ENCODE measurements around the gene SETD3.

Gene SETD3

DNA sequence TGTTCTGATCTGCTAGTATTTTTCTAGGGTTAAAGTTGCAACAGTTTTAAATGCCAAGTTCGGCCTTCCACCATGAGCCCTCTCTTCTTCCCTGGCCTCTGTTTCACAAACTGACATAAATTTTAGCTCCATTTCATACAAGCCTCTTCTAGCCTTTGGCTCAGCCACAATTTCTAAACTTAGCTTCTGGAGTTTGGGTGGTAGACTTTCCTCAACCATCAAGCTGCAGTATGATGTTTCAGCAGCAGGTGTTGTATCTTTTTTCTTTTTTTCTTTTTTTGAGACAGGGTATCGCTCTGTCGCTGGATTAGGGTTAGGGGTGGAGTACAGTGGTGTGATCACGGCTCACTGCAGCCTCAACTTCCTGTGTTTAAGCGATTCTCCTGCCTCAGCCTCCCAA lies 29.4 kb downstream of the SETD3 start:
- no peak for DNase-seq

DNA sequence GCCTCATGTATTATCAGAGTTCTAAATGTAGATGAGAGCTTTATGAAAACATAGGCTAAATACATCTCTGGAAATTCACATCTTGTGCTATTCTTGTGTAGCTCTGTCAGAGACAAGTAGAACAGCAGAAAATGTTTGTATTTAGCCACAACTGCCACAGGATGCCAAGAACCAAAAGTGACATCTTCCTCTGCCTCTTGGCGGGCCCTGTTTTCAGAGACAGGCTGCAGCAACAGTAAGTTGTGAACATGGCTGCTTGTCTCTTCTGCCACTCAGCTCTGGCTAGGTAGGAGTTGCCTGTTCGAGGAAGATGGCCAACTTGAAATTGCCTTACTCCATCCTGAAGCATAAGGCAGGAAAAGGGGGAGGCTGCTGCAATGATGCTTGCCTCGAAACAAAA lies 30.4 kb downstream of the SETD3 start:
- no peak for DNase-seq

DNA sequence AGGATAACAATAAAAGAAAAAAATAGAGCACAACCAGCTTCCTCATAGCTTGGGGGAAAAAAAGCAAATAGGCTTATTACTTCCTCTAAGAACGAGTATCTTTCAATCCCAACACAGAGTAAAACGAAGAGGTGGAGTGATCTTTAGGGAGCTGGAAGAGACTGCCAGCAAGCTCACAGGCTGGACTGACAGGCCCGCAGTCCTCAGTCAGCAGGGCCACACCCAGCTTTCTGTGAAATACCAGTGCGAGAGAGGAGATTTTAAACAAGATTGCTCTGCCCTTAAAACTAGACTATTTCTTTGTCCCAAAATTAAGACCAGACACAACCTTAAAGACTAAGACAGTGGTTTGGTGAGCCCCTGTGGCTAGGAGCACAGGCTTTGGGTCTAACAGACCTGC lies 32.9 kb downstream of the SETD3 start:
- DNase-seq, result no peak

DNA sequence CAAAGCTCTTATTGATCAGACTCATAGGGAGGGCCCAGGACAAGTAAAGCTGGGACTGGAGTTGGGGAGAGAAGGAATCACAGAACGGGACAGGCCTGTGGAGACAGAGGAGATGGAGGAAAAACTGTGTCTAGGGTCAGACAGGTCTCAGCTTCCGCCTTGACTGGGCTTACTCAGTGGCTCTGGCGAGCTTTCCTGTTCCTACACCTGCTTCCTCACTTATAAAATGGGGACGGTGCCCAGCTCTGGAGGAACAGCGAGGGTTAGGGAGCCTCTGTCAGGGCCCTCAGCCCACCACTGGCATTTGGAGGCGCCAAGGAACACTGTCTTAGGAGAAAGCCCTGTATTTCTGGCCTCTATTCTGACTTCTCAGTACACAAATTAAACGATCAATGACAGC lies 34.7 kb downstream of the SETD3 start:
- no peak for DNase-seq

DNA sequence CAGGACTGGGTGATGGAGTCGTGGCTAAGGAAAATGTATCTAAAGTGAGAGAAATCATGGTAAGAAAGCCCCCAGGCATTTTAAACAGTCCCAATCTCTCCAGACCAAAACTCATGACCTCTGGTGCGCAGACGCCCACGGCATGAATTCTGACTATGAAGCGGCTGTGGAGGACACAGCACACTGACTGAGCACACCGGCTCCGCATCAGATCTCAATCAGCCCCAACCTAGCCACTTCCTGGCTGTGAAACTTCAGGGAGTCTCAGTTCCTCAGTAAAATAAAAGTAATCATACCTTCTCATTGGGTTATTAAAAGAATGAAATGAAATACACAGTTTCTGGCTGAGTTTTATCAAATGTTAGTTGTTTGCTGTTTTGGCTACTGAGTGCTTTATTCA lies 38.7 kb downstream of the SETD3 start:
- DNase-seq, result no peak

DNA sequence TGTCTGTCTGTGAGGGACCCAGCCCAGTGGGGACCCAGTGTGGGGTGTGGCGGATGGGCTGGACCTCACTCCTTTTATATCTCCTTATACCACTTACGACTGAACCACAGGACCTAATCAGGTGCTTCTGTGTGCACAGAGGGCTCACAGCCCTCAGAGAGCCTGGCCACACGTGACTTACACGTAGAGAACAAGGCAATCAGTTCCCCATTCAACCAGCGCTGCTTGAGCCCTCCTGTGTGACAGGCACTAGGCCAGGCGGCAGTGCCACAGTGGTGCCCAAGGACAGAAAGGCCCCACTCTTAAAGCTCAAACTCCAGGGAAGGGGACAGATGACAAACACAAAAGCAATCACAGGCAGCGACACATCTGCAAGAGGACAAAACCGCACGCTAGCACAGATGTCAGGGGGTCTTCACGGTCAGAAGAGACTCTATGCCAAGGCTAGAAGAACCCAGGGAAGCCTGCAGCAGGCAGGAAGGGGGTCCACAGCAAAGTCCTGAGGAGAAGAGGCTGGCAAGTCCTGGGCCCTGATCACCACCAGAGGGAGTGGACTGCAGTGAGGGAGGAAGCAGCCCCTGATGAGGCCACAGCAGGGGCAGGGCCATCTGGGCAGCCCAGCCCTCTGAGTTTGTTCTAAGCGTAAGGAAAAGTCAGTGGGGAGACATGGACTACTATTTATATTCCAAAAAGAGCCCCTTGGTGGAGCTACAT lies 39.3 kb downstream of the SETD3 start:
- no peak for DNase-seq

DNA sequence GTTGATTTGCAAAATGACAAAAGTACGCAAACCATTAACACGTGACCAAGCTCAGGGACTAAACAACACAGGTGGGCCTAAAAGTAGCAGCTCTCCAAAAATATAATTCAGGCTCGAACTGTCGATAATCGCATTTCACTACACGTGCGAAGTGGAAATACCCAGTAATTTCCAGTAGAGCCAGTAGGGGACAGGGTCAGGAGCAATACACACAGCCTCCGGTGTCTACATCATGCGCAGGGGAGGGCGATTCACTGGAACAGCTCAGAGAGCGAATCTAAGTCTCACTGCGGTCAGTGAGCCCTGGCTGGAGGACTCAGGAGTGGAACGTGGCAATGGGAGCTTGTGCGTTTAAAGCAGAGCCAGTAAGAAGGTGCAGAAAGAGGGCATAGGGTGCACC lies 40.4 kb downstream of the SETD3 start:
- DNase-seq, result no peak

DNA sequence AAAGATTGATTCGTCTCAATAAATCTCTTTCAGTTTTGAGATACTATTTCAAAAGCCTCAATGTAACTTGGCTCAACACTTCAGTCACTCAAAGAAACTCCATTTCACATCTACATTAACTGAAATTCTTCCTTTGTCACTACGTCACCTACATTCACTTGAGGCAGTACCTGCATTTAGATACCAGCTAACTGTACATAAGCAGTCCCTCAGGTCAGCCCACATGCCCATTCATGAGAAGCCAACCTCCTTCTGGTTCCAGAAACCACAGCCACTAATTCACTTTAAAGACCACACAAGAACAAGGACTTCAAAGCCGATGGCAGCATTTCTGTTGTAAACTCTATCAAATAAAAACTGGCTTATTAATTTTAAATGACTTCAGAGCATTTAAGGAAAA lies 43.0 kb downstream of the SETD3 start:
- no peak for DNase-seq

DNA sequence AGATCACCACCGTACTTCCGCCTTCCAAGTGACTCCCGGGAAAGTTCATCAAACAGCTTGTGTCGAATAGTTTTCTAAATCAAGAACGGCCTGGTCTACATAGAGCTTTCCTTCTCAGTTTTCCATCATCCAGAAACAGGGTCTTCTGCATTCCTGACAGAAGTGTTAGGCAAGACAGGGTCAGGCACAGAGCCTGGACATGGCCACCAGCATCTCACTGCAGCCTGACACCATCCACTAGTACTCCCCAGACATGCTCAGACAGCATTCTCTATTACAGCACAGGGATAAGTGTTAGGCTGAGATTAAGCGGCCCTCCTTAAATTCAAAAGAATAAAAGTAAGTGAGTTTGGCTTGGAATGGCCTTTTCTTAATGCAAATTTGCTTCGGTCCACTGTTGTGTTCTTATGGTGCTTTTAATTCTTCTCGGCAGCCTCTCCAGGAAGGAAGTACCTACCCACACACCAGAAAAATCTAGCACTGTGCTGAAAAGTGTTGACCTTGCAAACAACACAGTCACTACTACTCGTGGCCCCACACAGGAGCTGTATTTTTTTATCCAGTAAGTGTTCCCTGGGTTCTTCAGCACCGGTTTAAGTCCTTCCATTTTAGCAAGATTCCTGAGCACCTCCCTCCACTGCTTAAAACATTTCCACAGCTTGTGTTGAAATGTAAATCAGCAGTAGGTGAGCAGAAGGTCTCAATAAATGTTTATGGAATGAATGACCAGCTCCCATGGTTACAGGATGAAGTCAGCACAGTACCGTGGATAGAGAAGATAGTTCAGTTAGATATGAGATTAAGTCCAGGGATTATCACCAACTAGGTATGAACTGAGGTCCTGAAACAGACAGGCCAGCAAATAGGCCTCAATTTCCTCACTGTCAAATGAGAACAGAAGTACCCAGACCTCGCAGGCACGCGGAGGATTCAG lies 44.1 kb downstream of the SETD3 start:
- DNase-seq, result no peak

DNA sequence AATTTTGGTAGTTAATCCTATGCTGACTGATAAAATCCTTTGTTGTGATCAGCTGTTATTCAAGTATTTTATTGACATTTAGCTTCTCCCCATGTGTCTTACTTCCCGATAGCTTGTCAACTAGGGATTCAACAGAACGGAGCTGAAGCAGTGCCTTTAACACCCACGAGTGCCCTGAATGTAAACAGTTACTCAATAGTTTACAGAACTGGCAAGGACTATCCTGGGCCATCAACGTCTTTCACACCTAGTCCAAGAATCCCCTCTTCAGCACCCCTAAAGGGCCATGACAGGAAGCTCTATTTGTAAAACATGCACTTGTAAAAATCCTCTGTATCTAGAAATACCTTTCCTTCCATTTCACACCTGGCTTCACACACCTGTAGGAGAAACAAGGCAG lies 45.3 kb downstream of the SETD3 start:
- DNase-seq, result peak; percentile 31

DNA sequence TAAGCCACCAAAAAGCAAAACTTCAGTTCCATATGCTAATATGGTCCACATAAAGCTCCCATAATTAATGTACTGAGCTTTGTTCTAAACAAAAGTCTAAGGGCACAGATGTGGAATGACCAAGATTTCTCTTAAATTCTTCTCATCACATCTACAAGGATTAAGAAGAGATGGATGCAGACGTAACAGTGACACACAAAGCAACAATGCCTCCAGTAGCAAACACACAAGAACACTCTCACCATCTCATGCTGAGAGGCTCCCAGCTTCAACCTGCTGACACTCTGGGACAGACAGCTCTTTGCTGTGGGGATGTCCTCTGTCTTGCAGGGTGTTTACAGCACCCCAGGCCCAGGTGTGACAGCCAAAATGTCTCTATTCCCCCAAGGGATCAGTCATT lies 48.2 kb downstream of the SETD3 start:
- no peak for DNase-seq

DNA sequence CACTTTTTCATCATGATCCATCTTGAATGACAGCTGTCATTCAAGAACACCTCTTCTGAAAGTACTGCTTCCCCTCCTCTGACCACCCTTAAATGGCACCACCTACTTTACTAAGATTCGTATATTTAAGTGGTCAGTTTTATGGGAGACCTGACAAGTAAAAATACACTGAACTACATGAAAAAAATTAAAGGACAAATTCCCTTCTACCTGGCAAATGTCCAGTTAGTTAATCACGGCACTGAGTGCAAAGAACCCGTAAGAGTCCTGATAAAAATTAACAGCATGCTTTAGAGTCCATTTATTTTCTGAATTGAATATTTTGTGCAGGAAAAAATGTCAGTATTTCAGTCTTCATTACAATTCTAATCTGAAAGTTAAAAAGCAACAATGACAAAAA lies 48.7 kb downstream of the SETD3 start:
- DNase-seq, result no peak

DNA sequence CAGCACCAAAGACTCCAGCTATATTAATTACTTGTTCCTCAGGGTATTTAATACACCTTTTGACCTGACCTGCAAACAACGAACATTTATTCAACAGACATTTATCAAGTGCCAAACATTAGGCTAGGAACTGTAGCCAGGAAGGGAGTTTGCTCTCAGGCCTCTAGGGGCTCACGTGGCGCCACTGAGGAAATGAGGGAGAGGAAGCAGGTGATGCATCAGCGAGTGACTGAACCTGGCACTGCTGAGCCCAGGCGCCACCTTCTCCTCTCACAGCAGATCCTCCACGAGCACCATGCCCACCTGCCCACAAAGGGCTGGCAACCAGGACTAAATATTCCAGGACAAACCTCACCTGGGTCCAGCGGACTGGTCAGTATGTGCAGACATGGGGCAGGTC lies 50.2 kb downstream of the SETD3 start:
- no peak for DNase-seq

DNA sequence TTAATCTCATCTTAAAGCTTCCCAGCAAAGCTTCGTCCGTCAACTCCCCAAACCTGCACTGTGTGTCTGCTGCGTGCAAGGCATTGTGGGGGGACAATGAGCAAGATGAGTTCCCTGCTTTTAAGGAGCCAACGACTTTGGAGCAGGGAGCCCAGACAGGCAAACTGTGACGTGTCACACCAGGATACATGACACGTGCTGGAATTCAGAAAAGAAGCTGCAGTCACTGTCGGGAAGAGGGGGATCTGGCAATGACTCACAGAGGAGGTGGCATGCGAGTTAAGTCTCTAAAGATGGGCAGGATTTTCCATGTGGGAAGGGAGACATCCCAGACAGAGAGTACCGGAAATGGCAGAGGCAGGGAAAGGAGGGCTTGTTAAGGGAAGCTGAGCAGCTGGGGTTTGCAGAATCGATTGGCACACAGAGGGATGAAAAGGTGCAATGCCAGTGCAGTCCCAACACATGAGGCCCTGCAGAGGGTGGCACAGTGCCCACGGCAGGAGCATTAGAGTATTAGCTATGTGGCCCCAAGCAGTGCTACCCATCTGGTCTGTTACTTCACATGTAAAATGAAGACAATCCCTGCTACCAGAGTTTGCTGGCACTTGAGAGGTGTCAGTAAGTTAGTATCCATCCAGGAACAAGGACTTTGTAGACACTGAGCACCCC lies 52.9 kb downstream of the SETD3 start:
- DNase-seq, result no peak

DNA sequence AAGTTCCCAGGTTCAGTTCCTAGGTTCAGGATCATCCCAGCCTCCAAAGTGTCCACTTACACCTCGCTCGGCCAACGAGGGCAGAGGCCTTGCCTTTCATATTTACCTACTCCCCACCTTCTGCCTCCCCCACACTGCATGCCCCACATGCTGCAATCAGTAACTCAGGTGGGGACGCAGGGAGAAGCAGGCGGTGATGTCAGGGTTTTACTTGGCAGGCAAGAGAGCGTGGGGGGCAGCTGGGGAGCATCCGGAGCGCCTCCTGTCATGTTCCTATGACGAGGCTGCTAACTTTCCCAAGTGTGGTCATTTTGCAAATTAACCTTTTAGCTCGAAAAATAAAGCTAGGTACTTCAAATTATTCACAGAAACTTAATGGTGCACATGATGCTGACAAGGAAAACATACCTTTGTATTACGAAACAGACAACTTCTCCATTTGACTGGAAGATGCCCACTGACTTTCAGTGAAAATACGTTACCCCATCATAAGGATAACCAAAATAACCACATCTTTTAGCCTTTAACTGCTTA lies 53.8 kb downstream of the SETD3 start:
- DNase-seq, result no peak

DNA sequence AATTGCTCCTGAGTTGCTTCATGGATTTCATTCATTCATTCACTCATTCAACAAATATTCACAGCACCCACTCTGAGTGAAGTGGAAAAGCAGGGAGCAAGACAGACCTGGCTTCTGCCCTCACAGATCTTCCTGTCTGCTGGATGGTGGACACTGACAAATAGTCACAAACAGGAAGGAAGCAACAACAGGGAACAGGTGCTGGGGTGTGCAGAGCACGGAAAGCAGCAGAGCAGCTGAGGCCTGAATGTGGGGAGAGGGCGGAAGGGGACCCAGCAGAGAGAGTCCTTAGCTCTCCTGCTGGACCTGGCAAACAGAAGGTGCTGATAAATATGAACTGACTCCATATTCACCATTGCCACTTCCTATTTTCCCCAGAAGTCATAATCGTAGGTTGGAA lies 54.4 kb downstream of the SETD3 start:
- DNase-seq, result no peak

DNA sequence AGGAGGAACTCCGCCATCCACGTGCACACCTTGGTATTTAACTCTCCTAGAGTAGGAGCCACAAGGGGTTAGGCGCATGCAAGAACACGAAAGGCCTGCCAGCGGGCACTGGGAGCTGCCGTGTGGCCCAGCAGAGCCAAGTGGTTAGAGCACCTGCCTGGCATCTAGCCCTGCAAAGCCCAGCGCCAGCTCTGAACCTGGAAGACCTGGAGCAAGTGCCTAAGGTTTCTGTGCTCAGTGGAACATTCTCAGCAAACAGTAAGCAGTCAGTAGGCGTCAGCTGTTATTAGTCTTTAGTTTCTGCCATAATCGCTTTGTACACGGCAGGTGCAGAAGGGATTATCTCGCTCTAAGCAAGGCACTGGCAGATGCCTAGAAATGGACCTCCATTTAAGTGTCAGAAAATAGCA lies 55.4 kb downstream of the SETD3 start:
- DNase-seq, result peak; percentile 89

DNA sequence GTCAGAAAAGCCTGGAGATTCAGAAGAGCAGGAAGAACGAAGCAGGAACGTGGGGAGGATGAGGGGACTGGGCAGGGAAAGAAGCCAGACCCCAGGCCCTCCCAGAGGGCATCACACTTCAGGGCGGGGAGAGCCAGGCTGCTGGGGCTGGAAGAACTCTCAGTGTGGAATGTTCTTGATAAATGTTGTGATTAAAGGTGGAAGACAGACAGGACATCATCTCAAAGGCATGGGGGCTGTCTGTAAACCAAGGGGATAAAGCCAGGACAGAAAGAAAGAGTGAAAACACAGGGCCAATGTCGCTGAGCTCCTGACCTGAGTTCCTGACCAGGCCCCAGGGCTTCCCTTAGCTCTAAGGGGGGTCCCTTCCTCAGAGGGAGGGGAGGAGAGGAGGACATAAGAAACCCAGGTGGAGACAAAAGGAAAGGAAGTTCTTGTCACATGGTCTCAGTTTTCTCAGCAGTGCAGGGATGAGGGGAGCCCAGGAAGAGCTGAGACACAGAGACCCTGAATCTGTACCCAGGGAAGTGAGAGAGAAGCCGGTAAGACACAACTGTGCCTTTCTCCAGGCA lies 56.3 kb downstream of the SETD3 start:
- DNase-seq, result no peak

DNA sequence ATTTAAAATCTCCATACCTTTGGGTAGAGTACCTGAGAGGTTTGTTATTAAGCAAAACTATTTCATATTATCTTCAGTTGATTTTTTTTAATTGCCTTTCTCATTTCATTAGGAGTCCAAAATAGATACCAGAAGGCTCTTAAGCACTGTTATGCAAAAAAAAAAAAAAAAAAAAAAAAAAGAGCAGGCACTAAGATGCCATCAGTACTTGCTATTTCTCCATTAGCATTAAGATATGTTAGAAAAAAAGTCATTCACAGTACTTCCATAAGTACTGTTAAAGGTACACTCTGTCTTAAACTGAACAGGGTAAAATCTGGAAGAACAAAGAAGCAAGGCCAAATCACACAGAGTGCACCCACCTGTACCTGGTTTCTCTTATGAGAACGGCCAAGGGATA lies 57.2 kb downstream of the SETD3 start:
- no peak for DNase-seq

DNA sequence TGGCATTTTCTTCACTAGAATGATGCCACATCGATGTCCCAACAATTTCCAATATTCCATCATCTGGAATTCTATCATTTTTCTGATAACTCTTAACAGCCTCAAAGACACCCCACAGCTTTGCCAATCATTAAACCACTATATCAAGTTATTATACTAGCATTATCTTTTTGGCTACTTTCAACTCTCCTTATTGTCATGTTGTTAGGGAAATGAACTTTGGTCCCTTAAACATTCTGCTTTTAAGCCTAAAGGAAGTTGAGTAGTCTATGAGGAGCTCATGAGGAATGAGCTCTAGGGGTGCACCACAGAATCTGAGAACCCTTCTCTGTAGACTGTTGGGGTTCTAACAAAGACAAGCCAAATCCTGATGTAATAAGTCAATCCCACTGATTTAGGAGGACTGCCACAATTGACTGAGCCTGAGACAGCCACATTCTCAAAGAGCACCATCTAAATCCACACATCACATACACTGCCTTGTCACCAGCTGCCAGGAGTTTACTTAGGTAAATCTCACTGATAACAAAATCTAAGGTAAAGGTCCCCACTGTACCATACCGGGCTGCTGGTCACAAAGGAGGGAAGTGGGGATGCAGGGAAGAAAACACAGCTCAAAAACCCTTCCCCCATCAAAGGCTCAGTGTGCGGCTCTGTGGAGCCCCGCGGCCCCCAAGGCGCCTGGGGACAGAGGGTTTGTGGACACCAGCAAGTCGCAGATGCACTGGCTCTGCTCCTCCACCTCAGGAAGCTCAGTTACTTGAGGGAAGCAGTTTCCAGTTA lies 58.2 kb downstream of the SETD3 start:
- DNase-seq, result no peak

DNA sequence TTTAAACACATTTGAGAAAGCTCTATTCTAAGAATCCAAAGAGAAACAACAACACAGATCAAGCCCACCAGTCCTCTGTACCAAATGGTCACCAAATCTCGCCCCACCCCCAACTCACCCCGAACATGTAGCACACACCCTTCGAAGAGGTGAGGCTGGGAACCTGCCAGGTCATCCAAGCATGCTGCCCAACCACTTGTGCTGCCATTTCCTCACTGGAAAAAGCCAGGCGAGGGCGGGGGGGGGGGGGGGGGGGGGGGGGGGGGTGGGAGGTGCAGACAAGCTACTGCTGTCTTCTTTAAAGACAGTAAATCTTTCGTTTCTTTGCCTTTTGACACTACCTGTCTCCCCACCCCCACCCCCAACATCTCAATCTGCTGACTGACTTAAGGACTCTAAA lies 59.9 kb downstream of the SETD3 start:
- DNase-seq, result peak; percentile 93

DNA sequence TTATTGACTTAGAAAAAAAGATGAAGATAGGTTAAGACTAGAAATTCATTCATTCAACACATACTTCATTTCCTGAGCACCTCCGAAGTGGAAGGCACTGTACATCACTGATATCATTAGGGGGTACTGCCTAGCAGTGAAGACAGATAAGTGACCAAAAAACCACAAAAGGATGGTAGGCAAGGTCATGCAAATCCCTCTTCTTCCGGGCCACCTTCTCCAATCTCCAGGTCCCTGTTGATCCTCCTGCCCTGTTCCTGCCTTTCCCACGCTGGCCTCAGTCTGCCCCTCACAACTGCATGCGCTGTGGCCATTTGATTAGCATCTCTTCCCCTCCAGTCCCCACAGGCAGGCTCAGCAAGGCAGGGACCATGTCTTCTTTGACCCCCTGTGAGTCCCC lies 60.8 kb downstream of the SETD3 start:
- DNase-seq, result no peak

Measured in DMS79 treated with DMSO at 0.1 percent for 48 hours (cell line).